Measurements from ENCODE around the gene GRK3.

DNA sequence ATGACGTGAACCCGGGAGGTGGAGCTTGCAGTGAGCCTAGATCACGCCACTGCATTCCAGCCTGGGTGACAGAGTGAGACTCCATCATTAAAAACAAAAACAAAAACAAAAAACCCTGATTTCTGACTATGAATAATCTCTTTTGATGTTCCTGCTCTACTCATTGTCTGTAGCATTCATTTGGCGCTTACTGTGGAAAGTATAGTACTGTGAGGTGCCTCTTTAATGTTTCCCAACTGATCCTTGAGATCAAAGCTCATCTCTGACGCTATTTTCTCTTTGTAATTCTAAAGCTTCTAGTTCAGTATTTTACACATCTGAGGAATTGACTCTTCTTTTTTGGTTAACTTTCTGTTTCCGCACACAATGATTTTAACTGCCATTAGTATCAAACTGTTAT, 60.0 kb downstream of the GRK3 start:
- TF ChIP-seq CTCF (IDR thresholded peaks at IDR 0.05) = no peak
- TF ChIP-seq POLR2AphosphoS5 (IDR thresholded peaks at IDR 0.05) = no peak

All from suprapubic skin (tissue), 3 donors.